GM12878 (cell line): ENCODE data around the gene R3HDM2. TPM values are rescaled to one million over a fixed set of nuclear protein-coding genes. Genes with fewer than 3 reads are reported as not detected.

Experiments
- EGR1 ChIP-seq, 2 experiments: IDR thresholded peaks; 1 replicate in 1 of 2; 2 replicates in 1 of 2; pipeline ENCODE4 v1.6.1; 2011 to 2012; ENCODE audit warnings: low read depth in 2 of 2, low read length in 2 of 2, borderline replicate concordance in 1 of 2, mild to moderate bottlenecking in 1 of 2, moderate library complexity in 1 of 2
- GABPA ChIP-seq: IDR thresholded peaks from 2 replicates; pipeline ENCODE4 v1.6.1; 2014; ENCODE audit warnings: antibody characterized with exemption, low read depth, mild to moderate bottlenecking, inconsistent platforms
- MEF2B ChIP-seq: fragments of 450-650 bp; IDR thresholded peaks from 2 replicates; pipeline ENCODE4 v1.6.1; 2018; ENCODE audit warnings: mild to moderate bottlenecking, moderate library complexity; ENCODE audit not compliant: partially characterized antibody, poor library complexity, severe bottlenecking
- SIN3A ChIP-seq: IDR thresholded peaks from 2 replicates; pipeline ENCODE4 v1.6.1; 2012; ENCODE audit warnings: low read depth, low read length, improper control_type of control experiment
- polyA plus RNA-seq, 11 experiments: library from polyadenylated mRNA; depleted of rRNA in 4 of 11; unstranded in 6 of 11; stranded (reverse) in 5 of 11; fragments of >200 nt; fragmentation: Nextera tagmentation in 4 of 11; fragmentation: Illumina TruSeq in 1 of 11; extraction: Ambion mirVana in 4 of 11; extraction: Trizol in 1 of 11; gene quantifications; 1 replicate in 1 of 11; 2 replicates in 10 of 11; pipeline versions ENCODE4 v1.2.1 to v1.2.3, GENCODE V29; 2011 to 2016; ENCODE audit warnings: inconsistent platforms in 2 of 11, missing spikeins in 2 of 11, low read depth in 1 of 11
- total RNA-seq, 4 experiments: library from RNA; depleted of rRNA in 3 of 4; stranded (reverse); fragments of >200 nt in 3 of 4; fragmentation: Illumina TruSeq in 1 of 4; extraction: Trizol in 1 of 4; gene quantifications; 2 replicates each; pipeline versions ENCODE4 v1.2.1 to v1.2.3, GENCODE V29; 2013 to 2021
- TF ChIP-seq, protein P1 (sequence below): fragments of 450-650 bp; IDR thresholded peaks from 2 replicates; pipeline ENCODE4 v1.6.1; 2018; ENCODE audit warnings: mild to moderate bottlenecking, low read depth, moderate library complexity; ENCODE audit not compliant: partially characterized antibody
- TF ChIP-seq, protein P2 (sequence below): fragments of 150-350 bp; IDR thresholded peaks from 2 replicates; pipeline ENCODE4 v1.6.1; 2016; ENCODE audit warnings: low read depth, low read length
- TF ChIP-seq, protein P3 (sequence below): fragments of 450-650 bp; conservative IDR thresholded peaks from 2 replicates; pipeline ENCODE4 v1.6.1; 2017; ENCODE audit warnings: mild to moderate bottlenecking, moderate library complexity
- TF ChIP-seq, protein P4 (sequence below): fragments of 450-650 bp; IDR thresholded peaks from 2 replicates; pipeline ENCODE4 v1.6.1; 2016; ENCODE audit warnings: mild to moderate bottlenecking
- TF ChIP-seq, protein P5 (sequence below): fragments of 450-650 bp; formaldehyde crosslinking; IDR thresholded peaks from 2 replicates; pipeline ENCODE4 v1.4.0; 2022; ENCODE audit warnings: mild to moderate bottlenecking, moderate library complexity

R3HDM2 gene
- total and polyA plus RNA-seq, 10 of the 15 experiments (the other 5 are each of a cell fraction or from before 2014, with no cell fraction given) = 4.6 to 26.1 (median 11.2) TPM

DNA sequence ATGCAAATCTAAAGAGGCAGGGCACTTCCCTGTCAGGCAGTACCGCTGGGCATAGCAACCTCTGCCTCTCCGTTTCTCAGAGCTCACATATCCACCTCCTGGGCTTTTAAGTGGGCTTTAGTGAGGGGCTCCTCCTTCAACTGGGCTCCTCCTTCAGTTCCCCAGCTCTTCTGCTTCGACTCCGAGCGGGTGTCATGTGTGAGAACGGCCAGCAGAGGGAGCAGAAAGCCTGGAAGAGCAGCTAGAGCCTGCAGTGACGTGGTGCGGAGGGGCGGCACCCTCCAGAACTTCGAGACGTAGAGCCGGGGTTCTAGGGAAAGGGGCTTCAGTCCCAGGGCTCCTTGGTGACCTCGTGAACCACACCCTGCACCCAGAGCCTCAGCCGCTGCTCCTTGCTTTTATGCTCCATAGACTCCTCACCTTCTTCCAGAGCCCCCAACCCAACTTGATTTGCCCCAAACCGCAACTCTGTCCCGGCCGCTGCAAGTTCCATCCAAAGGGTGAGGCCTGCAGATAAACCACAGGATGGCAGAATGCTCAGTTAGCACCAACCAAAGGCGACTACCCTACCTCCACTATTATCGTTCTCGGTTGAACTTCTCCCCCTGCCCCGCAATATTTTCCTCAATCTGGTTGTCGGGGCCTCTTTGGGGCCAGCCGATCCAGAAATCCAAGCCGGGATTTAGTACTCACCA lies 28.4 kb upstream of the R3HDM2 start (continued):
- TF ChIP-seq, protein P1, sequence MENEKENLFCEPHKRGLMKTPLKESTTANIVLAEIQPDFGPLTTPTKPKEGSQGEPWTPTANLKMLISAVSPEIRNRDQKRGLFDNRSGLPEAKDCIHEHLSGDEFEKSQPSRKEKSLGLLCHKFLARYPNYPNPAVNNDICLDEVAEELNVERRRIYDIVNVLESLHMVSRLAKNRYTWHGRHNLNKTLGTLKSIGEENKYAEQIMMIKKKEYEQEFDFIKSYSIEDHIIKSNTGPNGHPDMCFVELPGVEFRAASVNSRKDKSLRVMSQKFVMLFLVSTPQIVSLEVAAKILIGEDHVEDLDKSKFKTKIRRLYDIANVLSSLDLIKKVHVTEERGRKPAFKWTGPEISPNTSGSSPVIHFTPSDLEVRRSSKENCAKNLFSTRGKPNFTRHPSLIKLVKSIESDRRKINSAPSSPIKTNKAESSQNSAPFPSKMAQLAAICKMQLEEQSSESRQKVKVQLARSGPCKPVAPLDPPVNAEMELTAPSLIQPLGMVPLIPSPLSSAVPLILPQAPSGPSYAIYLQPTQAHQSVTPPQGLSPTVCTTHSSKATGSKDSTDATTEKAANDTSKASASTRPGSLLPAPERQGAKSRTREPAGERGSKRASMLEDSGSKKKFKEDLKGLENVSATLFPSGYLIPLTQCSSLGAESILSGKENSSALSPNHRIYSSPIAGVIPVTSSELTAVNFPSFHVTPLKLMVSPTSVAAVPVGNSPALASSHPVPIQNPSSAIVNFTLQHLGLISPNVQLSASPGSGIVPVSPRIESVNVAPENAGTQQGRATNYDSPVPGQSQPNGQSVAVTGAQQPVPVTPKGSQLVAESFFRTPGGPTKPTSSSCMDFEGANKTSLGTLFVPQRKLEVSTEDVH = peak; percentile 45
- no peak for TF ChIP-seq SIN3A
- no peak for TF ChIP-seq MEF2B
- TF ChIP-seq, protein P2, sequence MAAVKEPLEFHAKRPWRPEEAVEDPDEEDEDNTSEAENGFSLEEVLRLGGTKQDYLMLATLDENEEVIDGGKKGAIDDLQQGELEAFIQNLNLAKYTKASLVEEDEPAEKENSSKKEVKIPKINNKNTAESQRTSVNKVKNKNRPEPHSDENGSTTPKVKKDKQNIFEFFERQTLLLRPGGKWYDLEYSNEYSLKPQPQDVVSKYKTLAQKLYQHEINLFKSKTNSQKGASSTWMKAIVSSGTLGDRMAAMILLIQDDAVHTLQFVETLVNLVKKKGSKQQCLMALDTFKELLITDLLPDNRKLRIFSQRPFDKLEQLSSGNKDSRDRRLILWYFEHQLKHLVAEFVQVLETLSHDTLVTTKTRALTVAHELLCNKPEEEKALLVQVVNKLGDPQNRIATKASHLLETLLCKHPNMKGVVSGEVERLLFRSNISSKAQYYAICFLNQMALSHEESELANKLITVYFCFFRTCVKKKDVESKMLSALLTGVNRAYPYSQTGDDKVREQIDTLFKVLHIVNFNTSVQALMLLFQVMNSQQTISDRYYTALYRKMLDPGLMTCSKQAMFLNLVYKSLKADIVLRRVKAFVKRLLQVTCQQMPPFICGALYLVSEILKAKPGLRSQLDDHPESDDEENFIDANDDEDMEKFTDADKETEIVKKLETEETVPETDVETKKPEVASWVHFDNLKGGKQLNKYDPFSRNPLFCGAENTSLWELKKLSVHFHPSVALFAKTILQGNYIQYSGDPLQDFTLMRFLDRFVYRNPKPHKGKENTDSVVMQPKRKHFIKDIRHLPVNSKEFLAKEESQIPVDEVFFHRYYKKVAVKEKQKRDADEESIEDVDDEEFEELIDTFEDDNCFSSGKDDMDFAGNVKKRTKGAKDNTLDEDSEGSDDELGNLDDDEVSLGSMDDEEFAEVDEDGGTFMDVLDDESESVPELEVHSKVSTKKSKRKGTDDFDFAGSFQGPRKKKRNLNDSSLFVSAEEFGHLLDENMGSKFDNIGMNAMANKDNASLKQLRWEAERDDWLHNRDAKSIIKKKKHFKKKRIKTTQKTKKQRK = no peak
- TF ChIP-seq, protein P3, sequence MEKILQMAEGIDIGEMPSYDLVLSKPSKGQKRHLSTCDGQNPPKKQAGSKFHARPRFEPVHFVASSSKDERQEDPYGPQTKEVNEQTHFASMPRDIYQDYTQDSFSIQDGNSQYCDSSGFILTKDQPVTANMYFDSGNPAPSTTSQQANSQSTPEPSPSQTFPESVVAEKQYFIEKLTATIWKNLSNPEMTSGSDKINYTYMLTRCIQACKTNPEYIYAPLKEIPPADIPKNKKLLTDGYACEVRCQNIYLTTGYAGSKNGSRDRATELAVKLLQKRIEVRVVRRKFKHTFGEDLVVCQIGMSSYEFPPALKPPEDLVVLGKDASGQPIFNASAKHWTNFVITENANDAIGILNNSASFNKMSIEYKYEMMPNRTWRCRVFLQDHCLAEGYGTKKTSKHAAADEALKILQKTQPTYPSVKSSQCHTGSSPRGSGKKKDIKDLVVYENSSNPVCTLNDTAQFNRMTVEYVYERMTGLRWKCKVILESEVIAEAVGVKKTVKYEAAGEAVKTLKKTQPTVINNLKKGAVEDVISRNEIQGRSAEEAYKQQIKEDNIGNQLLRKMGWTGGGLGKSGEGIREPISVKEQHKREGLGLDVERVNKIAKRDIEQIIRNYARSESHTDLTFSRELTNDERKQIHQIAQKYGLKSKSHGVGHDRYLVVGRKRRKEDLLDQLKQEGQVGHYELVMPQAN = 0 out of 2 replicates have a peak, but pooled peaks have one; percentile 46
- TF ChIP-seq GABPA = no peak
- peak in 1 of 2 experiments; percentile 41; a peak in 1 of 3 replicates for TF ChIP-seq EGR1 (IDR thresholded peaks at IDR 0.05; ENCODE audit: borderline replicate concordance in 1 of 2, low read depth in 2 of 2, low read length in 2 of 2)
- TF ChIP-seq, protein P4, sequence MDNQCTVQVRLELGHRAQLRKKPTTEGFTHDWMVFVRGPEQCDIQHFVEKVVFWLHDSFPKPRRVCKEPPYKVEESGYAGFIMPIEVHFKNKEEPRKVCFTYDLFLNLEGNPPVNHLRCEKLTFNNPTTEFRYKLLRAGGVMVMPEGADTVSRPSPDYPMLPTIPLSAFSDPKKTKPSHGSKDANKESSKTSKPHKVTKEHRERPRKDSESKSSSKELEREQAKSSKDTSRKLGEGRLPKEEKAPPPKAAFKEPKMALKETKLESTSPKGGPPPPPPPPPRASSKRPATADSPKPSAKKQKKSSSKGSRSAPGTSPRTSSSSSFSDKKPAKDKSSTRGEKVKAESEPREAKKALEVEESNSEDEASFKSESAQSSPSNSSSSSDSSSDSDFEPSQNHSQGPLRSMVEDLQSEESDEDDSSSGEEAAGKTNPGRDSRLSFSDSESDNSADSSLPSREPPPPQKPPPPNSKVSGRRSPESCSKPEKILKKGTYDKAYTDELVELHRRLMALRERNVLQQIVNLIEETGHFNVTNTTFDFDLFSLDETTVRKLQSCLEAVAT = peak; percentile 83
- TF ChIP-seq, protein P5, sequence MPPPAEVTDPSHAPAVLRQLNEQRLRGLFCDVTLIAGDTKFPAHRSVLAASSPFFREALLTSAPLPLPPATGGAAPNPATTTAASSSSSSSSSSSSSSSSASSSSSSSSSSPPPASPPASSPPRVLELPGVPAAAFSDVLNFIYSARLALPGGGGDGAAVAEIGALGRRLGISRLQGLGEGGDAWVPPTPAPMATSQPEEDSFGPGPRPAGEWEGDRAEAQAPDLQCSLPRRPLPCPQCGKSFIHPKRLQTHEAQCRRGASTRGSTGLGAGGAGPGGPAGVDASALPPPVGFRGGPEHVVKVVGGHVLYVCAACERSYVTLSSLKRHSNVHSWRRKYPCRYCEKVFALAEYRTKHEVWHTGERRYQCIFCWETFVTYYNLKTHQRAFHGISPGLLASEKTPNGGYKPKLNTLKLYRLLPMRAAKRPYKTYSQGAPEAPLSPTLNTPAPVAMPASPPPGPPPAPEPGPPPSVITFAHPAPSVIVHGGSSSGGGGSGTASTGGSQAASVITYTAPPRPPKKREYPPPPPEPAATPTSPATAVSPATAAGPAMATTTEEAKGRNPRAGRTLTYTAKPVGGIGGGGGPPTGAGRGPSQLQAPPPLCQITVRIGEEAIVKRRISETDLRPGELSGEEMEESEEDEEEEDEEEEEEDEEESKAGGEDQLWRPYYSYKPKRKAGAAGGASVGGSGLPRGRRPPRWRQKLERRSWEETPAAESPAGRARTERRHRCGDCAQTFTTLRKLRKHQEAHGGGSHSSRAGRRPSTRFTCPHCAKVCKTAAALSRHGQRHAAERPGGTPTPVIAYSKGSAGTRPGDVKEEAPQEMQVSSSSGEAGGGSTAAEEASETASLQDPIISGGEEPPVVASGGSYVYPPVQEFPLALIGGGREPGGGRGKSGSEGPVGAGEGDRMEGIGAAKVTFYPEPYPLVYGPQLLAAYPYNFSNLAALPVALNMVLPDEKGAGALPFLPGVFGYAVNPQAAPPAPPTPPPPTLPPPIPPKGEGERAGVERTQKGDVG (CRISPR knock-in tag) = no peak
